Smooth muscle cell (in vitro differentiated cells): Measurements from ENCODE around the gene C2CD2. TPM values are rescaled to one million over a fixed set of nuclear protein-coding genes. Genes with fewer than 3 reads are reported as not detected.

ENCODE experiments used
- DNase-seq: peaks from one replicate; lab custom pipeline; 2025; ENCODE audit not compliant: unreplicated experiment; lab: John Stamatoyannopoulos, UW
- H2AFZ ChIP-seq: fragments of 200-600 bp; sonication (generic); 2 replicates; pipeline ENCODE4 v1.6.0; 2016; ENCODE audit warnings: antibody characterized with exemption, low read depth, mild to moderate bottlenecking
- H3F3A ChIP-seq: fragments of 200-600 bp; sonication (generic); 2 replicates; pipeline ENCODE4 v1.6.0; 2017; ENCODE audit warnings: antibody characterized with exemption, low read depth
- H3K27ac ChIP-seq: fragments of 200-600 bp; sonication (generic); 2 replicates; pipeline ENCODE4 v1.5.1; 2016; ENCODE audit warnings: low read depth, mild to moderate bottlenecking
- H3K27me3 ChIP-seq: fragments of 200-600 bp; sonication (generic); 2 replicates; pipeline ENCODE4 v1.6.1; 2016; ENCODE audit warnings: low read depth, mild to moderate bottlenecking
- H3K36me3 ChIP-seq: fragments of 200-600 bp; sonication (generic); 2 replicates; pipeline ENCODE4 v1.5.1; 2016; ENCODE audit warnings: low read depth
- H3K4me1 ChIP-seq: fragments of 200-600 bp; sonication (generic); 2 replicates; pipeline ENCODE4 v1.5.1; 2016; ENCODE audit warnings: low read depth
- H3K4me2 ChIP-seq: fragments of 200-600 bp; sonication (generic); 2 replicates; pipeline ENCODE4 v1.6.0; 2016; ENCODE audit warnings: mild to moderate bottlenecking
- H3K4me3 ChIP-seq: fragments of 200-600 bp; sonication (generic); 2 replicates; pipeline ENCODE4 v1.5.1; 2016; ENCODE audit warnings: mild to moderate bottlenecking
- H3K79me2 ChIP-seq: fragments of 200-600 bp; sonication (generic); 2 replicates; pipeline ENCODE4 v1.6.0; 2016; ENCODE audit warnings: low read depth, mild to moderate bottlenecking
- H3K9ac ChIP-seq: fragments of 200-600 bp; sonication (generic); 2 replicates; pipeline ENCODE4 v1.6.0; 2016; ENCODE audit warnings: low read depth
- H3K9me3 ChIP-seq: fragments of 200-600 bp; sonication (generic); replicated peaks from 2 replicates; pipeline ENCODE4 v1.5.1; 2016; ENCODE audit warnings: low read depth
- H4K20me1 ChIP-seq: fragments of 200-600 bp; sonication (generic); 2 replicates; pipeline ENCODE4 v1.6.0; 2016; ENCODE audit warnings: low read depth
- CTCF ChIP-seq: fragments of 200-600 bp; sonication (generic); IDR thresholded peaks from 2 replicates; pipeline ENCODE4 v1.5.1; 2017; ENCODE audit warnings: borderline replicate concordance, mild to moderate bottlenecking, antibody characterized with exemption; ENCODE audit not compliant: insufficient read depth, poor library complexity, severe bottlenecking
- WGBS: methylation state at CpG from one replicate; pipeline ENCODE4 v1.1.7; 2016; ENCODE audit warnings: low lambda C conversion rate; 5-methylcytosine and 5-hydroxymethylcytosine counted together
- polyA plus RNA-seq: library from polyadenylated mRNA; unstranded; fragments of >200 nt; fragmentation: Nextera tagmentation; extraction: Ambion mirVana; gene quantifications from 2 replicates; pipeline ENCODE4 v1.2.1, GENCODE V29; 2016
- total RNA-seq: library from RNA; depleted of rRNA; stranded (reverse); fragments of >200 nt; gene quantifications from 2 replicates; pipeline ENCODE4 v1.2.3, GENCODE V29; 2014

C2CD2 gene
- total and polyA plus RNA-seq, 2 experiments from 2014 or later: 3.4 to 6.1 TPM

GRCh38 chr21:41926117-41926806 is 27.6 kb downstream of the C2CD2 start:
- no peak for DNase-seq
- TF ChIP-seq CTCF: no peak
- no peaks in the 10 kb centered on the region for H3K36me3 ChIP-seq

GRCh38 chr21:41925767-41926116 is 28.1 kb downstream of the C2CD2 start:
- Histone ChIP-seq H3K79me2 (no peaks in the 10 kb centered on the region), H3K4me2 (no peak overlapping the region), H3F3A (peaks cover under 1% of the 10 kb centered on the region), H4K20me1 (no peaks in the 10 kb centered on the region), H3K27me3 (no peaks in the 10 kb centered on the region), H3K9ac (no peak overlapping the region), H3K9me3 (no peaks in the 10 kb centered on the region), H3K4me3 (peak overlapping the region; percentile 35), H3K27ac (no peak overlapping the region), H3K4me1 (peaks cover 5% of the 10 kb centered on the region), H2AFZ (no peak overlapping the region), H3K36me3 (no peaks in the 10 kb centered on the region)
- TF ChIP-seq CTCF: no peak
- no peak for DNase-seq
- WGBS: 82% methylated on average over 4 of the region's 4 CpGs

More at GRCh38 chr21:41926117-41926806, 27.6 kb downstream of the C2CD2 start:
- peaks cover 10% of the 10 kb centered on the region for H3K4me1 ChIP-seq
- H3K4me3 ChIP-seq: peak overlapping the region; percentile 35
- peaks cover 3% of the 10 kb centered on the region for H3F3A ChIP-seq
- peak overlapping the region; percentile 75 for H3K4me2 ChIP-seq
- no peak overlapping the region for H3K9ac ChIP-seq
- H3K9me3 ChIP-seq: no peaks in the 10 kb centered on the region
- H4K20me1 ChIP-seq: no peaks in the 10 kb centered on the region
- no peaks in the 10 kb centered on the region for H3K27me3 ChIP-seq
- H3K79me2 ChIP-seq: no peaks in the 10 kb centered on the region
- peak overlapping the region; percentile 16 for H2AFZ ChIP-seq
- H3K27ac ChIP-seq: no peak overlapping the region
- WGBS: 47% methylated on average over 11 of the region's 11 CpGs

GRCh38 chr21:41924368-41924754 is 29.5 kb downstream of the C2CD2 start:
- 80% methylated on average over 6 of the region's 6 CpGs for WGBS
- Histone ChIP-seq H3K27me3 (no peaks in the 10 kb centered on the region), H3K79me2 (no peaks in the 10 kb centered on the region), H3K4me2 (no peak overlapping the region), H3K4me3 (no peak overlapping the region), H3K36me3 (no peaks in the 10 kb centered on the region), H3K27ac (no peak overlapping the region), H4K20me1 (no peaks in the 10 kb centered on the region), H3K4me1 (peaks cover 4% of the 10 kb centered on the region), H3K9ac (no peak overlapping the region), H2AFZ (no peak overlapping the region), H3F3A (no peaks in the 10 kb centered on the region), H3K9me3 (no peaks in the 10 kb centered on the region)
- DNase-seq: no peak
- TF ChIP-seq CTCF: no peak
